ENCODE results near the gene CYTH4.

DNA sequence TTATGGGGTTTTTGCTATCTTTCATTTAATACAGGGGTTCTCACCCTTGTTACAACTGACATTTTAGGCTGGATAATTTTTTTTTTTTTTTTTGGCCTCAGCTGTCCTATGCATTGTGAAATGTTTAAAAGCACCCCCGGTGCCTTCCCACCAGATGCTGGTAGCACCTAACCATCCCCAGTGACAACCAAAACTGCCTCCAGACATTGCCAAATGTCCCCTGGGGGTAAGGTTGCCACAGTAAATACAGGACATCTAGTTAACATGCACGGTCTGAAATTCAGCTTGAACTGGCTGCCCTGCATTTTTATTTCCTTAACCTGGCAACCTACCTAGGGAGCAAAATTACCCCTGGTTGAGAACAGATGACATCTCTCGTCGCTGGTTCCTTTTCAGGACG lies 72.4 kb downstream of the CYTH4 start:
- TF ChIP-seq, protein P1, sequence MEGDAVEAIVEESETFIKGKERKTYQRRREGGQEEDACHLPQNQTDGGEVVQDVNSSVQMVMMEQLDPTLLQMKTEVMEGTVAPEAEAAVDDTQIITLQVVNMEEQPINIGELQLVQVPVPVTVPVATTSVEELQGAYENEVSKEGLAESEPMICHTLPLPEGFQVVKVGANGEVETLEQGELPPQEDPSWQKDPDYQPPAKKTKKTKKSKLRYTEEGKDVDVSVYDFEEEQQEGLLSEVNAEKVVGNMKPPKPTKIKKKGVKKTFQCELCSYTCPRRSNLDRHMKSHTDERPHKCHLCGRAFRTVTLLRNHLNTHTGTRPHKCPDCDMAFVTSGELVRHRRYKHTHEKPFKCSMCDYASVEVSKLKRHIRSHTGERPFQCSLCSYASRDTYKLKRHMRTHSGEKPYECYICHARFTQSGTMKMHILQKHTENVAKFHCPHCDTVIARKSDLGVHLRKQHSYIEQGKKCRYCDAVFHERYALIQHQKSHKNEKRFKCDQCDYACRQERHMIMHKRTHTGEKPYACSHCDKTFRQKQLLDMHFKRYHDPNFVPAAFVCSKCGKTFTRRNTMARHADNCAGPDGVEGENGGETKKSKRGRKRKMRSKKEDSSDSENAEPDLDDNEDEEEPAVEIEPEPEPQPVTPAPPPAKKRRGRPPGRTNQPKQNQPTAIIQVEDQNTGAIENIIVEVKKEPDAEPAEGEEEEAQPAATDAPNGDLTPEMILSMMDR (IDR thresholded peaks at IDR 0.05) = no peak
- TF ChIP-seq EZH2 (IDR thresholded peaks at IDR 0.05) (no peak), EZH2phosphoT487 (IDR thresholded peaks at IDR 0.05) (no peak)

Data from neural progenitor cell (in vitro differentiated cells).